WTC11 (cell line): Measurements from ENCODE around the gene SYNRG. TPM values are rescaled to one million over a fixed set of nuclear protein-coding genes. Genes with fewer than 3 reads are reported as not detected.
A peak's percentile ranks its signal among the peaks of the same experiment; 100 is the strongest.

ENCODE experiments used
- ATAC-seq: fragments of 200-7000 bp; cut with Tn5 transposase; 2 replicates; pipeline ENCODE4 v1.10.0; 2021; ENCODE audit warnings: mild to moderate bottlenecking, moderate library complexity
- CTCF ChIA-PET: fragments of 300-600 bp; sonication (Branson Sonifier 250); formaldehyde crosslinking; loops from one replicate; lab custom pipeline; 2021; ENCODE audit warnings: antibody characterized with exemption; lab: Charles Lee
- POLR2A ChIA-PET: fragments of 350-600 bp; sonication (Branson Sonifier 250); formaldehyde crosslinking; loops from one replicate; lab custom pipeline; 2021; ENCODE audit warnings: antibody characterized with exemption; lab: Charles Lee
- DNase-seq: peaks from one replicate; pipeline ENCODE4 v3.0.0; 2021; ENCODE audit warnings: low spot score
- H3K27ac Mint-ChIP-seq: 2 replicates; pipeline ENCODE4 v1.8.0; 2021; ENCODE audit warnings: mixed read lengths
- H3K27me3 Mint-ChIP-seq: 2 replicates; pipeline ENCODE4 v1.8.0; 2021; ENCODE audit warnings: low read depth, mild to moderate bottlenecking, moderate library complexity, mixed read lengths
- H3K36me3 Mint-ChIP-seq: 2 replicates; pipeline ENCODE4 v1.8.0; 2021; ENCODE audit warnings: mixed read lengths
- H3K4me1 Mint-ChIP-seq: 2 replicates; pipeline ENCODE4 v1.8.0; 2022; ENCODE audit warnings: mixed read lengths
- H3K4me3 Mint-ChIP-seq: 2 replicates; pipeline ENCODE4 v1.8.0; 2021; ENCODE audit warnings: mild to moderate bottlenecking, moderate library complexity, mixed read lengths
- H3K9me3 Mint-ChIP-seq: 2 replicates; pipeline ENCODE4 v1.8.0; 2021; ENCODE audit warnings: mixed read lengths
- ATF1 ChIP-seq: sonication (generic); formaldehyde crosslinking; IDR thresholded peaks from 2 replicates; pipeline ENCODE4 v1.8.1; 2023; ENCODE audit warnings: mild to moderate bottlenecking, moderate library complexity, missing genetic modification reagents
- CREM ChIP-seq: sonication (generic); formaldehyde crosslinking; IDR thresholded peaks from 2 replicates; pipeline ENCODE4 v1.8.1; 2022; ENCODE audit warnings: mild to moderate bottlenecking, missing genetic modification reagents, moderate library complexity
- EMX1 ChIP-seq: fragments of 250-450 bp; sonication (Bioruptor Pico); IDR thresholded peaks from 2 replicates; pipeline ENCODE4 v1.8.0; 2021; ENCODE audit warnings: mild to moderate bottlenecking
- FOXJ3 ChIP-seq: sonication (generic); formaldehyde crosslinking; IDR thresholded peaks from 2 replicates; pipeline ENCODE4 v1.9.0; 2021; ENCODE audit warnings: missing genetic modification reagents, mild to moderate bottlenecking, borderline replicate concordance
- FOXK1 ChIP-seq: sonication (generic); formaldehyde crosslinking; IDR thresholded peaks from 2 replicates; pipeline ENCODE4 v1.8.0; 2022; ENCODE audit warnings: mild to moderate bottlenecking, moderate library complexity, missing genetic modification reagents
- GABPB1 ChIP-seq: sonication (generic); formaldehyde crosslinking; IDR thresholded peaks from 2 replicates; pipeline ENCODE4 v1.8.1; 2023; ENCODE audit warnings: mild to moderate bottlenecking, missing genetic modification reagents
- GTF2I ChIP-seq: fragments of 250-450 bp; sonication (Bioruptor Pico); conservative IDR thresholded peaks from 2 replicates; pipeline ENCODE4 v1.4.0; 2021; ENCODE audit warnings: mild to moderate bottlenecking
- HMGA2 ChIP-seq: fragments of 250-450 bp; sonication (Bioruptor Pico); IDR thresholded peaks from 2 replicates; pipeline ENCODE4 v1.4.0; 2021; ENCODE audit warnings: mild to moderate bottlenecking, moderate library complexity
- NFYB ChIP-seq: sonication (generic); formaldehyde crosslinking; conservative IDR thresholded peaks from 2 replicates; pipeline ENCODE4 v1.8.0; 2022; ENCODE audit warnings: low read depth, missing genetic modification reagents
- RORB ChIP-seq: fragments of 250-450 bp; sonication (Bioruptor Pico); IDR thresholded peaks from 2 replicates; pipeline ENCODE4 v1.9.0; 2021; ENCODE audit warnings: mild to moderate bottlenecking
- SOX15 ChIP-seq: fragments of 250-450 bp; sonication (Bioruptor Pico); IDR thresholded peaks from 2 replicates; pipeline ENCODE4 v1.9.0; 2021; ENCODE audit warnings: mild to moderate bottlenecking
- ZNF121 ChIP-seq: sonication (generic); formaldehyde crosslinking; IDR thresholded peaks from 2 replicates; pipeline ENCODE4 v1.8.0; 2023; ENCODE audit warnings: missing genetic modification reagents
- ZNF138 ChIP-seq: sonication (generic); formaldehyde crosslinking; conservative IDR thresholded peaks from 2 replicates; pipeline ENCODE4 v1.8.1; 2022; ENCODE audit warnings: mild to moderate bottlenecking, moderate library complexity, missing genetic modification reagents
- total RNA-seq: library from RNA; stranded (reverse); gene quantifications from 3 replicates; pipeline ENCODE4 v1.2.3, GENCODE V29; 2021
- TF ChIP-seq, protein P1 (sequence below): sonication (generic); formaldehyde crosslinking; IDR thresholded peaks from 2 replicates; pipeline ENCODE4 v1.8.1; 2023; ENCODE audit warnings: mild to moderate bottlenecking, missing genetic modification reagents
- TF ChIP-seq, protein P2 (sequence below): fragments of 250-450 bp; sonication (Bioruptor Pico); conservative IDR thresholded peaks from 2 replicates; pipeline ENCODE4 v1.9.0; 2021; ENCODE audit warnings: mild to moderate bottlenecking
- TF ChIP-seq, protein P3 (sequence below): sonication (generic); formaldehyde crosslinking; conservative IDR thresholded peaks from 2 replicates; pipeline ENCODE4 v1.8.1; 2022; ENCODE audit warnings: mild to moderate bottlenecking, missing genetic modification reagents
- TF ChIP-seq, protein P4 (sequence below): sonication (generic); formaldehyde crosslinking; IDR thresholded peaks from 2 replicates; pipeline ENCODE4 v1.8.1; 2023; ENCODE audit warnings: mild to moderate bottlenecking, missing genetic modification reagents, moderate library complexity
- TF ChIP-seq, protein P5 (sequence below): fragments of 250-450 bp; sonication (Bioruptor Pico); IDR thresholded peaks from 2 replicates; pipeline ENCODE4 v1.9.0; 2021; ENCODE audit warnings: mild to moderate bottlenecking
- TF ChIP-seq, protein P6 (sequence below): fragments of 250-450 bp; sonication (Bioruptor Pico); IDR thresholded peaks from 2 replicates; pipeline ENCODE4 v1.9.0; 2021; ENCODE audit warnings: mild to moderate bottlenecking
- TF ChIP-seq, protein P7 (sequence below): fragments of 250-450 bp; sonication (Bioruptor Pico); IDR thresholded peaks from 2 replicates; pipeline ENCODE4 v1.9.0; 2021; ENCODE audit warnings: mild to moderate bottlenecking, borderline replicate concordance

The SYNRG gene
- total RNA-seq, 1 experiment from 2014 or later = 31.3 TPM

DNA sequence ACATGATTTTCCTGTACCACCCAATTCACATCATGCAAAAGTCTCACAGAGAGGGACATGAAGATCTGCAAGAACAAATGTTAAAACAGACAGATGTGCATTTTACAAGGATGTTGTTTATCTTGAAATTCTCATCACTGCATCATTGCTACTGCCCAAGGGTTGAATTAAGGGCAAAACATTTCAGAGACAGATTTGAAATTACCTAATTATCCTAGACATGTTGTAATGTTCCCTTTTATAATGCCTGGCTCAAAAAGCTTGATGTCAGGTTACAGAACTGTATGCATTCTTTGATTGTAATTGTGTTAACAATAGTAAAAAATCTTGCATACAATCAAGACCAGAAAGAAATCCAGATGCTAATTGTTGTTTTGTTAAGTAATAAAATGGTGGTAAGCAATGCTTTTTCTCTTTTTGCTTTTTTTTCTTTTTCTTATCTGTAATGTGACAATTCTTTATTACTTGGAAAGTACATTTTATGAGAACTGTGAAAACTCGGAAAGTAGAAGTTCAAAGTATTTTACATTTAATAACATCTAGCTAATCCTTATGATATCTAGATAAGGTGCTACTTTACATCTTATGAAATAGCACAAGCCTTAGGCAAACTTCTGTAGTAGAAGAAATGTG is 123.2 kb downstream of the SYNRG start:
- Mint-ChIP-seq H3K27ac (peak overlapping the region; percentile 5; the same call in 1 of the 2 replicates), H3K27me3 (peaks cover 4% of the 10 kb centered on the region; the same call in 1 of the 2 replicates), H3K36me3 (no peaks in the 10 kb centered on the region), H3K9me3 (no peaks in the 10 kb centered on the region), H3K4me1 (peaks cover 42% of the 10 kb centered on the region), H3K4me3 (no peak overlapping the region)
- TF ChIP-seq, protein P1, sequence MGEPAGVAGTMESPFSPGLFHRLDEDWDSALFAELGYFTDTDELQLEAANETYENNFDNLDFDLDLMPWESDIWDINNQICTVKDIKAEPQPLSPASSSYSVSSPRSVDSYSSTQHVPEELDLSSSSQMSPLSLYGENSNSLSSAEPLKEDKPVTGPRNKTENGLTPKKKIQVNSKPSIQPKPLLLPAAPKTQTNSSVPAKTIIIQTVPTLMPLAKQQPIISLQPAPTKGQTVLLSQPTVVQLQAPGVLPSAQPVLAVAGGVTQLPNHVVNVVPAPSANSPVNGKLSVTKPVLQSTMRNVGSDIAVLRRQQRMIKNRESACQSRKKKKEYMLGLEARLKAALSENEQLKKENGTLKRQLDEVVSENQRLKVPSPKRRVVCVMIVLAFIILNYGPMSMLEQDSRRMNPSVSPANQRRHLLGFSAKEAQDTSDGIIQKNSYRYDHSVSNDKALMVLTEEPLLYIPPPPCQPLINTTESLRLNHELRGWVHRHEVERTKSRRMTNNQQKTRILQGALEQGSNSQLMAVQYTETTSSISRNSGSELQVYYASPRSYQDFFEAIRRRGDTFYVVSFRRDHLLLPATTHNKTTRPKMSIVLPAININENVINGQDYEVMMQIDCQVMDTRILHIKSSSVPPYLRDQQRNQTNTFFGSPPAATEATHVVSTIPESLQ = no peak
- TF ChIP-seq, protein P2, sequence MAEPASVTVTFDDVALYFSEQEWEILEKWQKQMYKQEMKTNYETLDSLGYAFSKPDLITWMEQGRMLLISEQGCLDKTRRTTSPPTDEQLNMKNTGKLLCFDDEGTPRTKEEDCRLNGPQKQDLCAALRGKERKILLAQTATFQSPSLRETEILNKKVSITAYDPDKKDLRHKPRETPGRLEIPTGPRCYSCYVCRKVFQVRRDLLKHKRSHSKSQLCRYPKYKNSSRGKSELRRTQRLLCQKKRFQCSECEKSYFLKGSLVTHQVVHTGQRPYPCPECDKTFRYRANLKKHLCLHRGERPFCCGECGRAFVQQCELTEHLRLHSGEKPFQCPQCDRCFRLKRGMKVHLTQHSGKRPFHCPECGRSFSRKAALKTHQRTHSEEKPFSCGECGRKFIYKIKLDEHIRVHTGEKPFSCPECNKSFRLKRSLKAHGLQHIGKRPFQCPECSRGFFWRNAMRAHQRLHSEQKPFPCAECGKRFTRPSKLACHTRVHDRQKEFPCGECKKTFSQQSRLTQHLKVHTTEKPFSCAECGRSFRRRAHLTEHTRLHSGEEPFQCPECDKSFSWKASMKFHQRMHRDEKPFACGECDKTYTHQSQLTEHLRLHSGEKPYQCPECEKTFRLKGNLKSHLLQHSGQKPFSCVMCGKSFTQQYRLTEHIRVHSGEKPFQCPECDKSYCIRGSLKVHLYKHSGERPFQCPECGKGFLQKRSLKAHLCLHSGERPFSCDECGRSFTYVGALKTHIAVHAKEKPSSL = no peak
- TF ChIP-seq, protein P3, sequence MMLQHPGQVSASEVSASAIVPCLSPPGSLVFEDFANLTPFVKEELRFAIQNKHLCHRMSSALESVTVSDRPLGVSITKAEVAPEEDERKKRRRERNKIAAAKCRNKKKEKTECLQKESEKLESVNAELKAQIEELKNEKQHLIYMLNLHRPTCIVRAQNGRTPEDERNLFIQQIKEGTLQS = no peak
- TF ChIP-seq EMX1 (no peak), HMGA2 (CRISPR knock-in tag) (no peak), GABPB1 (no peak), NFYB (no peak), SOX15 (CRISPR knock-in tag) (no peak), GTF2I (no peak), ZNF121 (CRISPR knock-in tag) (no peak), FOXK1 (CRISPR knock-in tag) (no peak), ATF1 (CRISPR knock-in tag) (no peak), ZNF138 (CRISPR knock-in tag) (no peak), CREM (no peak), RORB (no peak), FOXJ3 (no peak)
- TF ChIP-seq, protein P4, sequence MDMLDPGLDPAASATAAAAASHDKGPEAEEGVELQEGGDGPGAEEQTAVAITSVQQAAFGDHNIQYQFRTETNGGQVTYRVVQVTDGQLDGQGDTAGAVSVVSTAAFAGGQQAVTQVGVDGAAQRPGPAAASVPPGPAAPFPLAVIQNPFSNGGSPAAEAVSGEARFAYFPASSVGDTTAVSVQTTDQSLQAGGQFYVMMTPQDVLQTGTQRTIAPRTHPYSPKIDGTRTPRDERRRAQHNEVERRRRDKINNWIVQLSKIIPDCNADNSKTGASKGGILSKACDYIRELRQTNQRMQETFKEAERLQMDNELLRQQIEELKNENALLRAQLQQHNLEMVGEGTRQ (CRISPR knock-in tag) = no peak
- TF ChIP-seq, protein P5, sequence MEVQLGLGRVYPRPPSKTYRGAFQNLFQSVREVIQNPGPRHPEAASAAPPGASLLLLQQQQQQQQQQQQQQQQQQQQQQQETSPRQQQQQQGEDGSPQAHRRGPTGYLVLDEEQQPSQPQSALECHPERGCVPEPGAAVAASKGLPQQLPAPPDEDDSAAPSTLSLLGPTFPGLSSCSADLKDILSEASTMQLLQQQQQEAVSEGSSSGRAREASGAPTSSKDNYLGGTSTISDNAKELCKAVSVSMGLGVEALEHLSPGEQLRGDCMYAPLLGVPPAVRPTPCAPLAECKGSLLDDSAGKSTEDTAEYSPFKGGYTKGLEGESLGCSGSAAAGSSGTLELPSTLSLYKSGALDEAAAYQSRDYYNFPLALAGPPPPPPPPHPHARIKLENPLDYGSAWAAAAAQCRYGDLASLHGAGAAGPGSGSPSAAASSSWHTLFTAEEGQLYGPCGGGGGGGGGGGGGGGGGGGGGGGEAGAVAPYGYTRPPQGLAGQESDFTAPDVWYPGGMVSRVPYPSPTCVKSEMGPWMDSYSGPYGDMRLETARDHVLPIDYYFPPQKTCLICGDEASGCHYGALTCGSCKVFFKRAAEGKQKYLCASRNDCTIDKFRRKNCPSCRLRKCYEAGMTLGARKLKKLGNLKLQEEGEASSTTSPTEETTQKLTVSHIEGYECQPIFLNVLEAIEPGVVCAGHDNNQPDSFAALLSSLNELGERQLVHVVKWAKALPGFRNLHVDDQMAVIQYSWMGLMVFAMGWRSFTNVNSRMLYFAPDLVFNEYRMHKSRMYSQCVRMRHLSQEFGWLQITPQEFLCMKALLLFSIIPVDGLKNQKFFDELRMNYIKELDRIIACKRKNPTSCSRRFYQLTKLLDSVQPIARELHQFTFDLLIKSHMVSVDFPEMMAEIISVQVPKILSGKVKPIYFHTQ (CRISPR knock-in tag) = no peak
- TF ChIP-seq, protein P6, sequence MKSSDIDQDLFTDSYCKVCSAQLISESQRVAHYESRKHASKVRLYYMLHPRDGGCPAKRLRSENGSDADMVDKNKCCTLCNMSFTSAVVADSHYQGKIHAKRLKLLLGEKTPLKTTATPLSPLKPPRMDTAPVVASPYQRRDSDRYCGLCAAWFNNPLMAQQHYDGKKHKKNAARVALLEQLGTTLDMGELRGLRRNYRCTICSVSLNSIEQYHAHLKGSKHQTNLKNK (CRISPR knock-in tag) = no peak
- TF ChIP-seq, protein P7, sequence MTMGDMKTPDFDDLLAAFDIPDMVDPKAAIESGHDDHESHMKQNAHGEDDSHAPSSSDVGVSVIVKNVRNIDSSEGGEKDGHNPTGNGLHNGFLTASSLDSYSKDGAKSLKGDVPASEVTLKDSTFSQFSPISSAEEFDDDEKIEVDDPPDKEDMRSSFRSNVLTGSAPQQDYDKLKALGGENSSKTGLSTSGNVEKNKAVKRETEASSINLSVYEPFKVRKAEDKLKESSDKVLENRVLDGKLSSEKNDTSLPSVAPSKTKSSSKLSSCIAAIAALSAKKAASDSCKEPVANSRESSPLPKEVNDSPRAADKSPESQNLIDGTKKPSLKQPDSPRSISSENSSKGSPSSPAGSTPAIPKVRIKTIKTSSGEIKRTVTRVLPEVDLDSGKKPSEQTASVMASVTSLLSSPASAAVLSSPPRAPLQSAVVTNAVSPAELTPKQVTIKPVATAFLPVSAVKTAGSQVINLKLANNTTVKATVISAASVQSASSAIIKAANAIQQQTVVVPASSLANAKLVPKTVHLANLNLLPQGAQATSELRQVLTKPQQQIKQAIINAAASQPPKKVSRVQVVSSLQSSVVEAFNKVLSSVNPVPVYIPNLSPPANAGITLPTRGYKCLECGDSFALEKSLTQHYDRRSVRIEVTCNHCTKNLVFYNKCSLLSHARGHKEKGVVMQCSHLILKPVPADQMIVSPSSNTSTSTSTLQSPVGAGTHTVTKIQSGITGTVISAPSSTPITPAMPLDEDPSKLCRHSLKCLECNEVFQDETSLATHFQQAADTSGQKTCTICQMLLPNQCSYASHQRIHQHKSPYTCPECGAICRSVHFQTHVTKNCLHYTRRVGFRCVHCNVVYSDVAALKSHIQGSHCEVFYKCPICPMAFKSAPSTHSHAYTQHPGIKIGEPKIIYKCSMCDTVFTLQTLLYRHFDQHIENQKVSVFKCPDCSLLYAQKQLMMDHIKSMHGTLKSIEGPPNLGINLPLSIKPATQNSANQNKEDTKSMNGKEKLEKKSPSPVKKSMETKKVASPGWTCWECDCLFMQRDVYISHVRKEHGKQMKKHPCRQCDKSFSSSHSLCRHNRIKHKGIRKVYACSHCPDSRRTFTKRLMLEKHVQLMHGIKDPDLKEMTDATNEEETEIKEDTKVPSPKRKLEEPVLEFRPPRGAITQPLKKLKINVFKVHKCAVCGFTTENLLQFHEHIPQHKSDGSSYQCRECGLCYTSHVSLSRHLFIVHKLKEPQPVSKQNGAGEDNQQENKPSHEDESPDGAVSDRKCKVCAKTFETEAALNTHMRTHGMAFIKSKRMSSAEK (CRISPR knock-in tag) = no peak
- ATAC-seq = no peak
- DNase-seq = no peak
- ChIA-PET CTCF (interaction anchor here (0.7 to 1.0 kb wide), 2 partner anchors 98 to 1657 kb away, joined by 3 to 4 read pairs; no protein-coding TSS in a partner anchor), POLR2A (no interaction called here)
